GM19099 (cell line): ENCODE measurements around the gene S100G.

Source experiments
- POLR2A ChIP-seq: IDR thresholded peaks from 3 replicates; pipeline ENCODE4 v1.6.1; 2011; ENCODE audit warnings: low read depth; ENCODE audit not compliant: insufficient read length; ENCODE audit errors: extremely low read depth

Gene S100G

GRCh38 chrX:16649858-16650257, at the start of gene S100G:
Gene S100G (plus strand): TSS chrX:16650158. CDS start chrX:16651007, 849 bp downstream.
- no peak for TF ChIP-seq POLR2A

- no peak for TF ChIP-seq POLR2A
Measured at GRCh38 chrX:16601885-16602284, 48.1 kb upstream of the S100G start.

- TF ChIP-seq POLR2A: no peak
Measured at GRCh38 chrX:16603822-16604221, 46.1 kb upstream of the S100G start.

- no peak for TF ChIP-seq POLR2A
Measured at GRCh38 chrX:16604337-16604736, 45.6 kb upstream of the S100G start.

GRCh38 chrX:16606142-16606720, 43.7 kb upstream of the S100G start:
- TF ChIP-seq POLR2A: no peak

GRCh38 chrX:16610121-16610621, 39.8 kb upstream of the S100G start:
- TF ChIP-seq POLR2A: no peak

GRCh38 chrX:16612257-16612897, 37.6 kb upstream of the S100G start:
- TF ChIP-seq POLR2A: no peak

GRCh38 chrX:16617382-16617781, 32.6 kb upstream of the S100G start:
- no peak for TF ChIP-seq POLR2A

GRCh38 chrX:16618422-16618821, 31.5 kb upstream of the S100G start:
- no peak for TF ChIP-seq POLR2A

GRCh38 chrX:16619024-16619423, 30.9 kb upstream of the S100G start:
- no peak for TF ChIP-seq POLR2A

- no peak for TF ChIP-seq POLR2A
Measured at GRCh38 chrX:16628946-16629595, 20.9 kb upstream of the S100G start.

- TF ChIP-seq POLR2A: no peak
Measured at GRCh38 chrX:16629909-16630308, 20.0 kb upstream of the S100G start.

GRCh38 chrX:16633754-16634153, 16.2 kb upstream of the S100G start:
- no peak for TF ChIP-seq POLR2A

GRCh38 chrX:16635040-16635439, 14.9 kb upstream of the S100G start:
- no peak for TF ChIP-seq POLR2A

GRCh38 chrX:16635596-16635995, 14.4 kb upstream of the S100G start:
- TF ChIP-seq POLR2A: no peak

GRCh38 chrX:16638533-16638932, 11.4 kb upstream of the S100G start:
- no peak for TF ChIP-seq POLR2A
